ENCODE results near the gene OLFML3. TPM values are rescaled to one million over a fixed set of nuclear protein-coding genes. Genes with fewer than 3 reads are reported as not detected.

OLFML3 gene
- total RNA-seq, 1 experiment from 2014 or later, result 171 TPM

- Histone ChIP-seq H3K18ac (ENCODE audit: insufficient read length, low read depth, low read length) (no peak overlapping the region), H3K23ac (ENCODE audit: insufficient read length, low read depth, low read length) (no peak overlapping the region)
Observed at GRCh38 chr1:113958691-113959090, 20.6 kb upstream of the OLFML3 start.

More at GRCh38 chr1:113958691-113959090, 20.6 kb upstream of the OLFML3 start:
- no peaks in the 10 kb centered on the region for H3K4me1 ChIP-seq (ENCODE audit: insufficient read depth, low read length)
- H3K4me2 ChIP-seq (ENCODE audit: insufficient read depth, insufficient read length, low read length), result no peak overlapping the region
- no peak overlapping the region for H4K91ac ChIP-seq (ENCODE audit: insufficient read length, low read depth, low read length)
- no peaks in the 10 kb centered on the region for H3K9me3 ChIP-seq (ENCODE audit: control insufficient read depth, low read depth, low read length)
- no peak for DNase-seq
- peaks cover 4 to 5% of the 10 kb centered on the region in 2 experiments; a peak in 3 of 4 replicates for H3K4me1 Mint-ChIP-seq
- no peak overlapping the region for H3T11ph ChIP-seq (ENCODE audit: low read length)
- no peak overlapping the region for H3K14ac ChIP-seq (ENCODE audit: insufficient read depth, low read length)
- no peaks in the 10 kb centered on the region for H4K20me1 ChIP-seq (ENCODE audit: control insufficient read depth, insufficient read depth, insufficient read length)
- H3K27me3 Mint-ChIP-seq (ENCODE audit: low read depth), result no peaks in the 10 kb centered on the region
- TF ChIP-seq CTCF (conservative IDR thresholded peaks at IDR 0.05), result no peak
- H2BK120ac ChIP-seq (ENCODE audit: low read depth, low read length, poor library complexity, severe bottlenecking), result no peak overlapping the region
- no peak overlapping the region for H2BK15ac ChIP-seq (ENCODE audit: low read depth, low read length)
- H3K9me3 Mint-ChIP-seq, result no peaks in the 10 kb centered on the region
- peaks cover 11 to 59% (median 54%) of the 10 kb centered on the region in 3 experiments; a peak in 6 of 7 replicates for H3K36me3 Mint-ChIP-seq (ENCODE audit: insufficient read depth in 1 of 3, low read depth in 3 of 3)
- H4K8ac ChIP-seq (replicated peaks; ENCODE audit: insufficient read length, low read depth, low read length), result no peak overlapping the region
- H2AFZ ChIP-seq (ENCODE audit: low read length), result no peak overlapping the region
- H2BK12ac ChIP-seq (ENCODE audit: insufficient read length, low read depth, low read length), result no peak overlapping the region
- no peak overlapping the region for H3K9ac ChIP-seq (ENCODE audit: extremely low read depth, insufficient read length, low read length)
- no peak overlapping the region for H3K4me3 Mint-ChIP-seq
- no peak overlapping the region for H3K4ac ChIP-seq (ENCODE audit: low read depth, low read length)
- no peak overlapping the region for H2AK5ac ChIP-seq (ENCODE audit: insufficient read length, low read length)
- H2BK20ac ChIP-seq (ENCODE audit: low read depth, low read length, poor library complexity, severe bottlenecking), result no peak overlapping the region
- no peak overlapping the region for H3K56ac ChIP-seq (ENCODE audit: insufficient read length, low read depth, low read length)
- no peaks in the 10 kb centered on the region for H3K79me2 ChIP-seq (ENCODE audit: insufficient read depth, low read length)
- H3K27me3 ChIP-seq (ENCODE audit: insufficient read depth, low read length), result no peaks in the 10 kb centered on the region
- H3K23me2 ChIP-seq (ENCODE audit: insufficient read length, low read depth, low read length, poor library complexity, severe bottlenecking), result no peaks in the 10 kb centered on the region
- no peak overlapping the region for H2BK5ac ChIP-seq (ENCODE audit: insufficient read length, low read length)
- H3K27ac Mint-ChIP-seq, result no peak overlapping the region
- no CpG with 5 or more reads among the region's 1 CpG for WGBS (ENCODE audit: extremely low coverage, insufficient read length, low lambda C conversion rate)
- H4K5ac ChIP-seq (ENCODE audit: insufficient read length, low read depth, low read length), result no peak overlapping the region
- no peak overlapping the region for H3K27ac ChIP-seq (ENCODE audit: insufficient read length, low read depth, low read length)
- H3K79me1 ChIP-seq (ENCODE audit: insufficient read depth, low read depth, low read length, poor library complexity, severe bottlenecking), result no peaks in the 10 kb centered on the region

Data from H9 (cell line).